A673 (cell line): ENCODE measurements around the gene RFTN1. TPM values are rescaled to one million over a fixed set of nuclear protein-coding genes. Genes with fewer than 3 reads are reported as not detected.

Experiments
- BruUV-seq: library from RNA; stranded (reverse); fragments of 400-500 nt; replicated peaks from 2 replicates; lab custom pipeline; 2021; lab: Mats Ljungman, UMichigan
- CTCF ChIA-PET: fragments of 300-600 bp; sonication (Branson Sonifier 250); formaldehyde crosslinking; loops from one replicate; lab custom pipeline; 2022; ENCODE audit warnings: antibody characterized with exemption; lab: Charles Lee
- POLR2A ChIA-PET: fragments of 300-600 bp; sonication (Branson Sonifier 250); formaldehyde crosslinking; loops from one replicate; lab custom pipeline; 2022; ENCODE audit warnings: antibody characterized with exemption; ENCODE audit not compliant: low non-redundant PET; lab: Charles Lee
- DNase-seq: peaks from one replicate; pipeline ENCODE4 v3.0.0-alpha.2; 2015; ENCODE audit warnings: low spot score
- H3K27ac ChIP-seq: fragments of 200-600 bp; sonication (generic); 2 replicates; pipeline ENCODE4 v1.5.1; 2016; ENCODE audit warnings: mixed run types, low read depth, mild to moderate bottlenecking, mixed read lengths, antibody characterized with exemption, low read length; ENCODE audit not compliant: poor library complexity, severe bottlenecking
- H3K27me3 ChIP-seq: fragments of 200-600 bp; sonication (generic); replicated peaks from 2 replicates; pipeline ENCODE4 v1.6.1; 2017; ENCODE audit warnings: mixed run types, low read depth, mild to moderate bottlenecking, mixed read lengths, antibody characterized with exemption, low read length; ENCODE audit not compliant: insufficient read depth, poor library complexity
- H3K36me3 ChIP-seq: fragments of 200-600 bp; sonication (generic); 2 replicates; pipeline ENCODE4 v1.6.1; 2016; ENCODE audit warnings: mixed run types, mild to moderate bottlenecking, mixed read lengths, antibody characterized with exemption, low read length; ENCODE audit not compliant: insufficient read depth, poor library complexity, severe bottlenecking
- H3K4me1 ChIP-seq: fragments of 200-600 bp; sonication (generic); 2 replicates; pipeline ENCODE4 v1.6.1; 2017; ENCODE audit warnings: mixed run types, mild to moderate bottlenecking, mixed read lengths, antibody characterized with exemption, low read length; ENCODE audit not compliant: insufficient read depth, poor library complexity, severe bottlenecking
- H3K4me3 ChIP-seq: fragments of 200-600 bp; sonication (generic); 2 replicates; pipeline ENCODE4 v1.5.1; 2016; ENCODE audit warnings: low read depth, mixed run types, mild to moderate bottlenecking, mixed read lengths, low read length; ENCODE audit not compliant: poor library complexity, severe bottlenecking
- H3K9me3 ChIP-seq: fragments of 200-600 bp; sonication (generic); 2 replicates; pipeline ENCODE4 v1.6.1; 2016; ENCODE audit warnings: mixed run types, low read depth, mild to moderate bottlenecking, mixed read lengths, antibody characterized with exemption, low read length; ENCODE audit not compliant: poor library complexity, severe bottlenecking
- CTCF ChIP-seq: fragments of 300-800, 200-600 bp; sonication (generic); conservative IDR thresholded peaks from 2 replicates; pipeline ENCODE4 v1.5.1; 2017; ENCODE audit warnings: low read depth, mild to moderate bottlenecking, antibody characterized with exemption, low read length, moderate library complexity, mixed read lengths
- EZH2 ChIP-seq: fragments of 200-600 bp; sonication (generic); IDR thresholded peaks from 2 replicates; pipeline ENCODE4 v1.6.1; 2017; ENCODE audit warnings: borderline replicate concordance, low read depth, mild to moderate bottlenecking, mixed read lengths, antibody characterized with exemption, low read length; ENCODE audit not compliant: poor library complexity, severe bottlenecking
- intact Hi-C: fragments of 100-400 bp; cut with micrococcal nuclease; formaldehyde crosslinking; loops from one replicate; pipeline ENCODE4 v1.10.0; 2022; ENCODE audit not compliant: unreplicated experiment
- total RNA-seq: library from RNA; stranded (reverse); gene quantifications from 2 replicates; pipeline ENCODE4 v1.2.3, GENCODE V29; 2021

The RFTN1 gene
- total RNA-seq, 1 experiment from 2014 or later, result 0.60 TPM

- Histone ChIP-seq H3K4me3 (no peak overlapping the region), H3K36me3 (no peaks in the 10 kb centered on the region), H3K9me3 (no peaks in the 10 kb centered on the region), H3K27me3 (no peaks in the 10 kb centered on the region), H3K4me1 (peaks cover 5% of the 10 kb centered on the region), H3K27ac (no peak overlapping the region)
- no TSS peak for BruUV-seq
- DNase-seq, result no peak
- ChIA-PET CTCF (interaction anchor here (0.6 kb wide), 1 partner anchor 282 kb away, joined by 4 read pairs; no protein-coding TSS in a partner anchor), POLR2A (no interaction called here)
- intact Hi-C loops, result no loop called here
- TF ChIP-seq EZH2, result no peak
- no peak for TF ChIP-seq CTCF
Observed at GRCh38 chr3:16554126-16554525, 40.6 kb upstream of the RFTN1 start.

GRCh38 chr3:16552757-16553156, 39.3 kb upstream of the RFTN1 start:
- ChIA-PET POLR2A (no interaction called here), CTCF (interaction anchor here (2.8 kb wide), 1 partner anchor 262 kb away, joined by 19 read pairs; no protein-coding TSS in a partner anchor)
- DNase-seq, result no peak
- Histone ChIP-seq H3K9me3 (no peaks in the 10 kb centered on the region), H3K4me1 (peaks cover 5% of the 10 kb centered on the region), H3K36me3 (no peaks in the 10 kb centered on the region), H3K27me3 (no peaks in the 10 kb centered on the region), H3K4me3 (no peak overlapping the region), H3K27ac (no peak overlapping the region)
- TF ChIP-seq EZH2 (no peak), CTCF (no peak)
- no TSS peak for BruUV-seq
- intact Hi-C loops, result no loop called here

- peak overlapping the region; percentile 16 for H3K27ac ChIP-seq
- BruUV-seq, result no TSS peak
- H3K36me3 ChIP-seq, result no peaks in the 10 kb centered on the region
- ChIA-PET CTCF (interaction anchor here (1.7 to 2.8 kb wide), 2 partner anchors 261 to 283 kb away, joined by 14 to 19 read pairs; no protein-coding TSS in a partner anchor), POLR2A (no interaction called here)
- no peak overlapping the region for H3K4me3 ChIP-seq
- DNase-seq, result no peak
- H3K9me3 ChIP-seq, result no peaks in the 10 kb centered on the region
- no peak for TF ChIP-seq CTCF
- no peaks in the 10 kb centered on the region for H3K27me3 ChIP-seq
- intact Hi-C loops, result loop anchor here (2.0 kb wide), 1 partner anchor 503 kb away; no protein-coding TSS in a partner anchor
- peaks cover 5% of the 10 kb centered on the region for H3K4me1 ChIP-seq
Observed at GRCh38 chr3:16551342-16551976, 38.0 kb upstream of the RFTN1 start.
